SK-N-SH treated with all-trans-retinoic acid at 6 μM for 48 hours (cell line): ENCODE results near the gene BTBD17.

Experiments
- ATAC-seq: fragments of 200-7000 bp; cut with Tn5 transposase; 3 replicates; pipeline ENCODE4 v1.9.1; 2020; ENCODE audit warnings: mild to moderate bottlenecking, moderate library complexity
- ARNTL ChIP-seq: fragments of 450-650 bp; formaldehyde crosslinking; IDR thresholded peaks from 2 replicates; pipeline ENCODE4 v1.5.0; 2020; ENCODE audit warnings: low read depth, mild to moderate bottlenecking, moderate library complexity, borderline replicate concordance
- GLIS3 ChIP-seq: fragments of 250-450 bp; sonication (Bioruptor Pico); IDR thresholded peaks from 2 replicates; pipeline ENCODE4 v1.5.0; 2020; ENCODE audit warnings: mild to moderate bottlenecking, moderate library complexity
- ISL1 ChIP-seq: fragments of 250-450 bp; sonication (Bioruptor Pico); IDR thresholded peaks from 2 replicates; pipeline ENCODE4 v2.1.2; 2022; ENCODE audit warnings: mild to moderate bottlenecking, moderate library complexity
- RARB ChIP-seq: fragments of 250-450 bp; sonication (Bioruptor Pico); IDR thresholded peaks from 2 replicates; pipeline ENCODE4 v1.8.0; 2021; ENCODE audit warnings: mild to moderate bottlenecking, moderate library complexity
- SNAI2 ChIP-seq: fragments of 250-450 bp; sonication (Bioruptor Pico); IDR thresholded peaks from 2 replicates; pipeline ENCODE4 v1.5.0; 2020; ENCODE audit warnings: mild to moderate bottlenecking, moderate library complexity
- TCF4 ChIP-seq: fragments of 250-450 bp; sonication (Bioruptor Pico); IDR thresholded peaks from 2 replicates; pipeline ENCODE4 v1.8.0; 2021; ENCODE audit warnings: mild to moderate bottlenecking, moderate library complexity, borderline replicate concordance
- TOX ChIP-seq: fragments of 250-450 bp; sonication (Bioruptor Pico); IDR thresholded peaks from 2 replicates; pipeline ENCODE4 v1.8.0; 2021; ENCODE audit warnings: mild to moderate bottlenecking, moderate library complexity, borderline replicate concordance
- ZC3H10 ChIP-seq: fragments of 250-450 bp; sonication (Bioruptor Pico); IDR thresholded peaks from 2 replicates; pipeline ENCODE4 v1.5.1; 2021; ENCODE audit warnings: mild to moderate bottlenecking, moderate library complexity
- ZFP3 ChIP-seq: fragments of 250-450 bp; sonication (Bioruptor Pico); IDR thresholded peaks from 2 replicates; pipeline ENCODE4 v1.5.0; 2020; ENCODE audit warnings: mild to moderate bottlenecking, moderate library complexity
- ZFP30 ChIP-seq: fragments of 450-650 bp; formaldehyde crosslinking; IDR thresholded peaks from 2 replicates; pipeline ENCODE4 v1.5.0; 2022; ENCODE audit warnings: mild to moderate bottlenecking, moderate library complexity
- ZNF565 ChIP-seq: fragments of 450-650 bp; formaldehyde crosslinking; conservative IDR thresholded peaks from 2 replicates; pipeline ENCODE4 v1.5.0; 2020; ENCODE audit warnings: low read depth, mild to moderate bottlenecking, moderate library complexity
- ZNF70 ChIP-seq: fragments of 450-650 bp; formaldehyde crosslinking; IDR thresholded peaks from 2 replicates; pipeline ENCODE4 v1.5.0; 2020; ENCODE audit warnings: mild to moderate bottlenecking, moderate library complexity
- ZNF8 ChIP-seq: fragments of 450-650 bp; formaldehyde crosslinking; IDR thresholded peaks from 2 replicates; pipeline ENCODE4 v1.5.0; 2020; ENCODE audit warnings: mild to moderate bottlenecking, moderate library complexity
- TF ChIP-seq, protein P1 (sequence below): fragments of 250-450 bp; sonication (Bioruptor Pico); IDR thresholded peaks from 2 replicates; pipeline ENCODE4 v1.8.0; 2021; ENCODE audit warnings: low read depth, mild to moderate bottlenecking, moderate library complexity, borderline replicate concordance
- TF ChIP-seq, protein P2 (sequence below): fragments of 250-450 bp; sonication (Bioruptor Pico); IDR thresholded peaks from 2 replicates; pipeline ENCODE4 v1.5.1; 2020; ENCODE audit warnings: low read depth, mild to moderate bottlenecking, moderate library complexity
- TF ChIP-seq, protein P3 (sequence below): fragments of 250-450 bp; sonication (Bioruptor Pico); IDR thresholded peaks from 2 replicates; pipeline ENCODE4 v1.5.0; 2020; ENCODE audit warnings: mild to moderate bottlenecking, moderate library complexity
- TF ChIP-seq, protein P4 (sequence below): fragments of 250-450 bp; sonication (Bioruptor Pico); IDR thresholded peaks from 2 replicates; pipeline ENCODE4 v1.8.0; 2020; ENCODE audit warnings: mild to moderate bottlenecking, moderate library complexity, borderline replicate concordance

Gene BTBD17

DNA sequence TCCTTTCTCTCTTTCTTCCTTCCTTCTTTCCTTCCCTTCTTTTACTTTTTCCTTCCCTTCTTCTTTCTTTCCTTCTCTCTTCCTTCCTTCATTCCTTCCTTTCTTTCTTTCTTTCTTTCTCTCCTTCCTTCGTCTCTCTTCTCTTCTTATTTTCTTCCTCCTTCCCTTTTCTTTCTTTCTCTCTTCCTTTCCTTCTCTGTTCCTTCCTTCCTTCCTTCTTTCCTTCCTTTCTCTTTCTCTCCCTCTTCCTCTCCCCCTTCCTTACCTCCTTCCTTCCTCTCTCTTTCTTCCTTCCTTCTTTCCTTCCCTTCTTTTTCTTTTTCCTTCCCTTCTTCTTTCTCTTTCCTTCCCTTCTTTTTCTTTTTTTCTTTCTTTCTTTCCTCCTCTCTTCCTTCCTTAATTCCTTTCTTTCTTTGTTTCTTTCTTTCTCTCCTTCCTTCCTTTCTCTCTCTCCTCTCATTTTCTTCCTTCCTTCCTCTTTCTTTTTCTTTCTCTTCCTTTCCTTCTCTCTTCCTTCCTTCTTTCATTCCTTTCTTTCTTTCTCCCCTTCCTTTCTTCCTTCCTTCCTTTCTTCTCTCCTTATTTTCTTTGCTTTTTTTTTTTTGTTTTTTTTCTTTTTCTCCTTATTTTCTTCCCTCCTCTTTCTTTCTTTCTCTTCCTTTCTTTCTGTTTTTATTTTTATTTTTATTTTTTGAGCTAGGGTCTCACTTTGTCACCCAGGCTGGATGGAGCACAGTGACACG lies 28.4 kb upstream of the BTBD17 start:
- no peak for TF ChIP-seq ZFP3
- TF ChIP-seq ZFP30 (CRISPR knock-in tag): no peak
- TF ChIP-seq TCF4: no peak
- TF ChIP-seq ZNF70 (CRISPR knock-in tag): no peak
- TF ChIP-seq, protein P1, sequence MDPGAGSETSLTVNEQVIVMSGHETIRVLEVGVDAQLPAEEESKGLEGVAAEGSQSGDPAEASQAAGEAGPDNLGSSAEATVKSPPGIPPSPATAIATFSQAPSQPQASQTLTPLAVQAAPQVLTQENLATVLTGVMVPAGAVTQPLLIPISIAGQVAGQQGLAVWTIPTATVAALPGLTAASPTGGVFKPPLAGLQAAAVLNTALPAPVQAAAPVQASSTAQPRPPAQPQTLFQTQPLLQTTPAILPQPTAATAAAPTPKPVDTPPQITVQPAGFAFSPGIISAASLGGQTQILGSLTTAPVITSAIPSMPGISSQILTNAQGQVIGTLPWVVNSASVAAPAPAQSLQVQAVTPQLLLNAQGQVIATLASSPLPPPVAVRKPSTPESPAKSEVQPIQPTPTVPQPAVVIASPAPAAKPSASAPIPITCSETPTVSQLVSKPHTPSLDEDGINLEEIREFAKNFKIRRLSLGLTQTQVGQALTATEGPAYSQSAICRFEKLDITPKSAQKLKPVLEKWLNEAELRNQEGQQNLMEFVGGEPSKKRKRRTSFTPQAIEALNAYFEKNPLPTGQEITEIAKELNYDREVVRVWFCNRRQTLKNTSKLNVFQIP (CRISPR knock-in tag): no peak
- TF ChIP-seq ZC3H10 (CRISPR knock-in tag): no peak
- TF ChIP-seq, protein P2, sequence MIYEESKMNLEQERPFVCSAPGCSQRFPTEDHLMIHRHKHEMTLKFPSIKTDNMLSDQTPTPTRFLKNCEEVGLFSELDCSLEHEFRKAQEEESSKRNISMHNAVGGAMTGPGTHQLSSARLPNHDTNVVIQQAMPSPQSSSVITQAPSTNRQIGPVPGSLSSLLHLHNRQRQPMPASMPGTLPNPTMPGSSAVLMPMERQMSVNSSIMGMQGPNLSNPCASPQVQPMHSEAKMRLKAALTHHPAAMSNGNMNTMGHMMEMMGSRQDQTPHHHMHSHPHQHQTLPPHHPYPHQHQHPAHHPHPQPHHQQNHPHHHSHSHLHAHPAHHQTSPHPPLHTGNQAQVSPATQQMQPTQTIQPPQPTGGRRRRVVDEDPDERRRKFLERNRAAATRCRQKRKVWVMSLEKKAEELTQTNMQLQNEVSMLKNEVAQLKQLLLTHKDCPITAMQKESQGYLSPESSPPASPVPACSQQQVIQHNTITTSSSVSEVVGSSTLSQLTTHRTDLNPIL (CRISPR knock-in tag): no peak
- TF ChIP-seq ZNF565 (CRISPR knock-in tag): no peak
- no peak for TF ChIP-seq ISL1 (CRISPR knock-in tag)
- TF ChIP-seq RARB: no peak
- no peak for TF ChIP-seq ZNF8 (CRISPR knock-in tag)
- TF ChIP-seq, protein P3, sequence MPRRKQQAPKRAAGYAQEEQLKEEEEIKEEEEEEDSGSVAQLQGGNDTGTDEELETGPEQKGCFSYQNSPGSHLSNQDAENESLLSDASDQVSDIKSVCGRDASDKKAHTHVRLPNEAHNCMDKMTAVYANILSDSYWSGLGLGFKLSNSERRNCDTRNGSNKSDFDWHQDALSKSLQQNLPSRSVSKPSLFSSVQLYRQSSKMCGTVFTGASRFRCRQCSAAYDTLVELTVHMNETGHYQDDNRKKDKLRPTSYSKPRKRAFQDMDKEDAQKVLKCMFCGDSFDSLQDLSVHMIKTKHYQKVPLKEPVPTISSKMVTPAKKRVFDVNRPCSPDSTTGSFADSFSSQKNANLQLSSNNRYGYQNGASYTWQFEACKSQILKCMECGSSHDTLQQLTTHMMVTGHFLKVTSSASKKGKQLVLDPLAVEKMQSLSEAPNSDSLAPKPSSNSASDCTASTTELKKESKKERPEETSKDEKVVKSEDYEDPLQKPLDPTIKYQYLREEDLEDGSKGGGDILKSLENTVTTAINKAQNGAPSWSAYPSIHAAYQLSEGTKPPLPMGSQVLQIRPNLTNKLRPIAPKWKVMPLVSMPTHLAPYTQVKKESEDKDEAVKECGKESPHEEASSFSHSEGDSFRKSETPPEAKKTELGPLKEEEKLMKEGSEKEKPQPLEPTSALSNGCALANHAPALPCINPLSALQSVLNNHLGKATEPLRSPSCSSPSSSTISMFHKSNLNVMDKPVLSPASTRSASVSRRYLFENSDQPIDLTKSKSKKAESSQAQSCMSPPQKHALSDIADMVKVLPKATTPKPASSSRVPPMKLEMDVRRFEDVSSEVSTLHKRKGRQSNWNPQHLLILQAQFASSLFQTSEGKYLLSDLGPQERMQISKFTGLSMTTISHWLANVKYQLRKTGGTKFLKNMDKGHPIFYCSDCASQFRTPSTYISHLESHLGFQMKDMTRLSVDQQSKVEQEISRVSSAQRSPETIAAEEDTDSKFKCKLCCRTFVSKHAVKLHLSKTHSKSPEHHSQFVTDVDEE (CRISPR knock-in tag): no peak
- TF ChIP-seq SNAI2 (CRISPR knock-in tag): no peak
- no peak for TF ChIP-seq GLIS3
- TF ChIP-seq, all 23 proteins: peak for 0
- ATAC-seq: no peak

DNA sequence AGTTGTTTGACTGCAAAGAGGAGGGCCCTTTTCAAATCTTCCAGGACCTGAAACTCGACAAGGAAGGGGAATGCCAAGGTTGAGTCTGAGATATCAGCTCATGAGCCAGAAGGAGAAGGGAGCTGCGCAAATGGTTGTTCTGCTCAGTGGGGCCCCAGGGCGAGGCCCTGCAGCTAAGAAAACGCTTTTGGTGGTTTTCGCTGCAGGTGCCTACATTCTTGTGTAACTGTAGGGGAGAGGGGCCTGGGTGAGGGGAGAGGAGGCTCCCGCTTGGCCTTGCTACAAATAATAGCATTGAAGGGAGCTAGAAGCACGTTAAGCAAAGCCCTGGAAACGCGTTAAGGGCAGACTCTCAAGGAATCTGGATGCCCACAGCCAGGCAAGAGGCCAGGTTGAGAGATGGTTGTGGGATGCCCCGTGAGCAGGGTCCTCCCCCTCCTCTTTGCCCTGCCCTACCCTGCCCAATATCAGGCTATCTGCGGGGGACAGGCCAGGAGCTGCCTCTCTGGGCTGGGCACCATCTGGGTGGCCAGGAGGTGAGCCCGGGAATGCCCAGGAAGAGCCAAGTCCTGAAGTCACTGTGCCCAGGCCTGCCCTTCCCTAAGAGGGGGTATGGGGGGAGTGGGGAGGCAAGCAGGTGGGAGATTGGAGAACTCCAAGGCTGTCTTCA lies 27.6 kb upstream of the BTBD17 start:
- no peak for ATAC-seq
- TF ChIP-seq ZC3H10 (CRISPR knock-in tag) (no peak), TOX (no peak), ZNF70 (CRISPR knock-in tag) (no peak), ARNTL (no peak), ZFP30 (CRISPR knock-in tag) (no peak), RARB (no peak)
- TF ChIP-seq, protein P4, sequence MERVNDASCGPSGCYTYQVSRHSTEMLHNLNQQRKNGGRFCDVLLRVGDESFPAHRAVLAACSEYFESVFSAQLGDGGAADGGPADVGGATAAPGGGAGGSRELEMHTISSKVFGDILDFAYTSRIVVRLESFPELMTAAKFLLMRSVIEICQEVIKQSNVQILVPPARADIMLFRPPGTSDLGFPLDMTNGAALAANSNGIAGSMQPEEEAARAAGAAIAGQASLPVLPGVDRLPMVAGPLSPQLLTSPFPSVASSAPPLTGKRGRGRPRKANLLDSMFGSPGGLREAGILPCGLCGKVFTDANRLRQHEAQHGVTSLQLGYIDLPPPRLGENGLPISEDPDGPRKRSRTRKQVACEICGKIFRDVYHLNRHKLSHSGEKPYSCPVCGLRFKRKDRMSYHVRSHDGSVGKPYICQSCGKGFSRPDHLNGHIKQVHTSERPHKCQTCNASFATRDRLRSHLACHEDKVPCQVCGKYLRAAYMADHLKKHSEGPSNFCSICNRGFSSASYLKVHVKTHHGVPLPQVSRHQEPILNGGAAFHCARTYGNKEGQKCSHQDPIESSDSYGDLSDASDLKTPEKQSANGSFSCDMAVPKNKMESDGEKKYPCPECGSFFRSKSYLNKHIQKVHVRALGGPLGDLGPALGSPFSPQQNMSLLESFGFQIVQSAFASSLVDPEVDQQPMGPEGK: no peak
- TF ChIP-seq, protein P3 (CRISPR knock-in tag): no peak
- TF ChIP-seq, protein P2 (CRISPR knock-in tag): no peak
